Measurements from ENCODE around the gene SRC.

DNA sequence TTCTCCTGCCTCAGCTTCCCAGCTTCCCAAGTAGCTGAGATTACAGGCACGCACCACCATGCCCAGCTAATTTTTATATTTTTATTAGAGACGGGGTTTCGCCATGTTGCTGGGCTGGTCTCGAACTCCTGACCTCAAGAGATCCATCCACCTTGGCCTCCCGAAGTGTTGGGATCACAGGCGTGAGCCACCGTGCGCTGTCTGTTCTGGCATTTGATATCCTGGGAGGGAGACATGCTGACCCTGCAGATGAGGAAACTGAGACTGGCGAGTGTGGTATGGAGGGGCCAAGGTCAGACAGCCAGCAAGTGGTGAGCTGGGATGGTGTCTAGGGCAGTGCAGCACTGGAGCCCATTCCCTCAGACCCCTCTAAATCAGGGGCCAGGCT is 44.6 kb downstream of the SRC start:
- TF ChIP-seq, protein P1, sequence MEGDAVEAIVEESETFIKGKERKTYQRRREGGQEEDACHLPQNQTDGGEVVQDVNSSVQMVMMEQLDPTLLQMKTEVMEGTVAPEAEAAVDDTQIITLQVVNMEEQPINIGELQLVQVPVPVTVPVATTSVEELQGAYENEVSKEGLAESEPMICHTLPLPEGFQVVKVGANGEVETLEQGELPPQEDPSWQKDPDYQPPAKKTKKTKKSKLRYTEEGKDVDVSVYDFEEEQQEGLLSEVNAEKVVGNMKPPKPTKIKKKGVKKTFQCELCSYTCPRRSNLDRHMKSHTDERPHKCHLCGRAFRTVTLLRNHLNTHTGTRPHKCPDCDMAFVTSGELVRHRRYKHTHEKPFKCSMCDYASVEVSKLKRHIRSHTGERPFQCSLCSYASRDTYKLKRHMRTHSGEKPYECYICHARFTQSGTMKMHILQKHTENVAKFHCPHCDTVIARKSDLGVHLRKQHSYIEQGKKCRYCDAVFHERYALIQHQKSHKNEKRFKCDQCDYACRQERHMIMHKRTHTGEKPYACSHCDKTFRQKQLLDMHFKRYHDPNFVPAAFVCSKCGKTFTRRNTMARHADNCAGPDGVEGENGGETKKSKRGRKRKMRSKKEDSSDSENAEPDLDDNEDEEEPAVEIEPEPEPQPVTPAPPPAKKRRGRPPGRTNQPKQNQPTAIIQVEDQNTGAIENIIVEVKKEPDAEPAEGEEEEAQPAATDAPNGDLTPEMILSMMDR (IDR thresholded peaks at IDR 0.05), result no peak
- no peak for TF ChIP-seq POLR2A (IDR thresholded peaks at IDR 0.05)

Measured in suprapubic skin (tissue), 3 donors.